Activated CD4-positive, alpha-beta T cell treated with anti-CD3 and anti-CD28 coated beads, Interleukin-2, amount 50 U/mL, for 16 hours (primary cell): ENCODE data around the gene CXCL16.

Source experiments
- DNase-seq: peaks from one replicate; pipeline ENCODE4 v3.0.0-alpha.2; 2020

The CXCL16 gene, protein sequence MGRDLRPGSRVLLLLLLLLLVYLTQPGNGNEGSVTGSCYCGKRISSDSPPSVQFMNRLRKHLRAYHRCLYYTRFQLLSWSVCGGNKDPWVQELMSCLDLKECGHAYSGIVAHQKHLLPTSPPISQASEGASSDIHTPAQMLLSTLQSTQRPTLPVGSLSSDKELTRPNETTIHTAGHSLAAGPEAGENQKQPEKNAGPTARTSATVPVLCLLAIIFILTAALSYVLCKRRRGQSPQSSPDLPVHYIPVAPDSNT

GRCh38 chr17:4739122-4740024, at the start of gene CXCL16, which contains the start of gene ZMYND15:
CXCL16 (minus strand) TSS chr17:4739928; CDS start chr17:4739339, 589 bp downstream.
ZMYND15 (plus strand) TSS chr17:4739833; CDS start chr17:4740549, 716 bp downstream.
- DNase-seq, result peak; percentile 22

GRCh38 chr17:4788807-4789700, 49.3 kb upstream of the CXCL16 start, which contains the start of gene GLTPD2:
GLTPD2 (plus strand) TSS chr17:4788964; CDS start chr17:4789012, 48 bp downstream.
- DNase-seq, result no peak

DNA sequence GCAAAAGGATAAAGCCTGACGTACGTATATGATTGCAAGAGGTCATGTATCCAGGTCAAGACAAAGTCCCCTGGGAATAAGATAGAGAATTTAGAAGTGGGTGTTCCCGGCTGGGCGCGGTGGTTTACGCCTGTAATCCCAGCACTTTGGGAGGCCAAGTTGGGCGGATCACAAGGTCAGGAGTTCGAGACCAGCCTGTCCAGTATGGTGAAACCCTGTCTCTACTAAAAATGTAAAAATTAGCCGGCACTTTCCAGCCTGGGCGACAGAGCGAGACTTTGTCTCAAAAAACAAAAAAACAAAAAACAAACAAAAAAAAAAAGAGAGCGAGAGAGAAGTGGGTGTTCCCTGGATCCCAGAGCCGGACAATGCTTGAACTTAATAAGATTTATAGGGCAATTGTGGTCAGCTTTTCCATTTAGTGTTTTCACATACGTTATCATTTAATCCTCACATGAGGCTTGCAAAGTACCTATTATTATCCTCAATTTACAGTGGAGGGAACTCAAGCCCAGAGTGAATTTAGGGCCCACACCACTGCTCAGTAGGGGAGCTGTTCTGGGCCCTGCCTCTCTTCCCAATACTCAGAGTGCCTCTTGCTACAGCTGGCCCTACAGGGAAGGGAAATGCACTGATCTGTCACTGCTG, 48.6 kb upstream of the CXCL16 start:
- no peak for DNase-seq

DNA sequence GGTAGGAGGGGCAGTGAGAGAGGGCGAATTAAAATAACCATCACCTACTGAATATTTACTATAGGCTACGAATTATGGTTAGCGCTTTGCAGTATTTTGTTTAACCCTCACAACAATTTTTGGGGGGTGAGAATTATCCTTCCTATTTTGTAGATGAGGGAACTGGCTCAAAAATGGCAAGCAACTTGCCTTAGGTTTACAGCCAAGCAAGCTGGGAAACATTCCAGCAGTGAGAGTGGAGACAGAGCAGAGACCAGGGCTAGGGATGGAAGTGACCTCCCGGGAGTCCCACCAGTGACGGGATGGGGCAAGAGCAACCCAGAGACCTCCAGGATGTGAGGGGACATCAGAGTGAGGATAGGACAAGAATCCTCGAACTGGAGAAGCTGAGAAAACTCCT, 46.8 kb upstream of the CXCL16 start:
- DNase-seq, result no peak

DNA sequence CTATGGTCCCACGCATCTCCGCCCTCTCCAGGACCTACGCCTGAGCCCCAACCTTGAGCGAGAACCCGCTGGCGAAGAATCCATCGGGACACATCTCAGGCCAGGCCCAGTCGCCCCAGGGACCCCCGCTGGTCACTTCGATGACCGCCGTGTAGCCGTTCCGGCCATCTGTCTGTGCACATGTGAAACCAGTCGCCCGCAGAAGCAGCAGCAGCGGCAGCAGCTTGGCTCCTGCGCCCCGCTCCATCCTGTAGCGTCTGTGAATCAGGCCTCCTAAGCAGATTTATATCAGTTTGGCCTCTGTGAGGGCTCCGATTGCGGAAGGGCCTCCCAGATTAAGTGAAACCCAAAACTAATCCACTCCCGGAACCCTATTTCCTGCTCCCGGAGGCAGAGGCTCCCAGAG, 46.4 kb upstream of the CXCL16 start, which contains the start of gene VMO1:
Gene VMO1, minus strand, starts transcription at position 259 of the 406 bp plus-strand sequence. Its CDS starts 12 bp downstream, at position 247.
- DNase-seq, result peak; percentile 18

GRCh38 chr17:4785311-4786105, 45.8 kb upstream of the CXCL16 start:
- DNase-seq, result no peak

GRCh38 chr17:4782652-4783051, 42.9 kb upstream of the CXCL16 start:
- DNase-seq, result no peak

GRCh38 chr17:4780325-4780955, 40.7 kb upstream of the CXCL16 start:
- no peak for DNase-seq

DNA sequence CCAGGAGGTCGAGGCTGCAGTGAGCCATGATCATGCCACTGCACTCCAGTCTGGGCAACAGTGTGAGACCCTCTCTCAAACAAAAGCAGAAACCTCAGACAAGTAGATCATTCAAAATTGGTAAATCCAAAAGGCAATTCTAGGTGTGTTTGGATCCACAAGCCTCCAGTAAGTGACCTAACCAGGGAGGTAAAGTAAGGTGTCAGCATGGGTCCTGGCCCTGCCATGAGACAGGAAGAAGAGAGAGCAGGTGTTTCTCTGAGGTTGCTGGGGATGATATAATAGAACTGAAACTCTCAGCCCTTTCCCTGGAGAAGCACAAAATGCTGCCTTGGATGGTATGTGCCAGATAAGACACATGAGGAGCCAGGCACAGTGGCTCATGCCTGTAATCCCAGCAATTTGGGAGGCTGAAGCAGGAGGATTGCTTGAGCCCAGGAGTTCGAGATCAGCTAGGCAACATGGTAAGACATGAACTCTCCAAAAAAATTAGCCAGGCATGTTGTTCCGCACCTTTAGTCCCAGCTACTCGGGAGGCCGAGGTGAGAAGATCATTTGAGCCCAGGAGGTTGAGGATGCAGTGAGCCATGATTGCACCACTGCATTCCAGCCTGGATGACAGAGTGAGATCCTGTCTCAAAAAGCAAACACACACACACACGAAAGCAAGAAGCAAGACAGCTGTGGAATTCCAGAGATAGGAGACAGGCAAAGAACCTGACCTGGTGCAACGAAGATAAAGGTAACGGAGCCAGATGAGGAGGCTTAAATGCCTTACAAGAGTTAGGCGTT, 38.4 kb upstream of the CXCL16 start:
- no peak for DNase-seq

DNA sequence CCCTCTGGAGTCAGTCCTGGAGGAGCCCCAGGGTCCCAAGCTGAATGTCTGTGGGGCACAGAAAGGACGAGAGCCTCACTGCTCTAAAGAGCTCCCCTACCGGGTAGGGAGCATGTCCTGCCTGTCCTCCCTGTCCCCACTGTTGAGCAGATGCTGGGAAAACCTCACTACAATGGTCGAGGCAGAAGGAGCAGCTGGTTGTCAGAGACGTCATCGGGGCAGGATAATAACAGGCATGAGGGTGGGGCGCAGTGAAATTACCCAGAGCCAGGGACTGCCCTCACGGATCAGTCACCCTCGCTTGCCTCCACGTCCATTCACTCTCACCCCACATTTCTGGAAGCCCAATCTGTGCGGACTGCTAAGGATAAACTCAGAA, 32.5 kb upstream of the CXCL16 start:
- DNase-seq, result no peak

DNA sequence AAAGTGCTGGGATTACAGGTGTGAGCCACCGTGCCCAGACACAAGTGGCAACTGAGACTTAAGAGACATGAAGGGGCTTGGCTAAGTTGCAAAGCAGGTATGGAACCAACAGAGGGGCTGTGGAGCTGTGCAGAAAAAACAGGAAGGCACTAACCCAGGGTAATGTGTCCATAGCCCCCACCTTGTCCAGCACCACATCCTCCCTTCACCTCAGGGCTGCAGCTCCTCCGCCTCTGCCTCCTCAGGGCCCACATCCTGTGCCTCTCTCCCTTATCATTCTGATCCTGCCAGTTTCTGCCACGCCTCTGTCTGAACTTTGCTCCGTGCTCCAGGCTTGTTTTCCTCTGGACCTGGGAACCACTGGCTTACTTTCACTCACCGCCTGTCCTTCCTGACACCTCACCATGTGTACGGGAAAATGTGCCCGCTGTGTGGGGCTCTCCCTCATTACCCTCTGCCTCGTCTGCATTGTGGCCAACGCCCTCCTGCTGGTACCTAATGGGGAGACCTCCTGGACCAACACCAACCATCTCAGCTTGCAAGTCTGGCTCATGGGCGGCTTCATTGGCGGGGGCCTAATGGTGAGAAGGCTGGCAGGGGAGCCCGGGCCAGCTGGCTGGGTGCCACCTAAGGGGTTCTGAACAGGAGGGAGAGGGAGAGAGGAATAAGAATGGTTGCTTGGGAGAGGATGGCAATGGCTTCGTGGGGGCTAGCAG, 31.9 kb upstream of the CXCL16 start, which contains the start of gene TM4SF5:
Gene TM4SF5, plus strand, starts transcription at position 368 of the 716 bp plus-strand sequence. Its CDS starts 37 bp downstream, at position 405.
- DNase-seq, result no peak

DNA sequence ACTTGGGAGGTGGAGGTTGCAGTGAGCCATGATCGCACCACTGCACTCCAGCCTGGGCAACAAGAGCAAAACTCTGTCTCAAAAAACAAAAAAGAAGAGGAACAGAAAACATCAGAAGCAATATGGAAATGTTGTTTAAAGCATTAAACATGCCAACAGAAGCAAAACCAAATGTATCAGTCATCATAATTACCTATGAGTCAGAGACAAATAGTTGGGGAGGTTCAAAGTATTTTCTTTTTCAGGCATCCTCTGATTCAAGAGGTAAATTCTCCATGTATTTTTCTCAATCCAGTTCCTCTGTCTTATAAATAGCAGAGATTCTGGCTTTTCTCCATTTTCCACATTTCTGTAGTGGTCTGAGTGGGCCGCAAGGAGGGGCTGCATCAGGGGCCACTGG, 29.9 kb upstream of the CXCL16 start:
- DNase-seq, result no peak

DNA sequence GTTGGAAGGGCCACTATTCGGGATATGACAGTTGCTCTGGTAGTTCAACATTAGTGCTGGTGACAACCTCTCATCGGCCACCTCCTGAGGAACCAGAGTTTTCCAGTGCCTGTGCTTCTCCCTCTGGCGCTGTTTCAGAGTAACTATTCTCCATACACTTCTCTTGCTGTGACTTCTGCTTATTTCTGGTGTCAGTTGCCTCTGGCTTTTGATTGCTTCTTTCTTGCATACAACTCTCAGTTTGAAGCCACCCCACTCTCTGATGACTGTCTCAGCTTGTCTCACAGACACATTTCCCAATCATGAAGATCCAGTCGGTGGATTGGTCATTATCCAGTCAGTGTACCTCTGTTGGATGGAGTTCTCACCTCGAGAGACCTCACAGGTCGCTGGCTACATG, 28.6 kb upstream of the CXCL16 start:
- DNase-seq, result no peak

DNA sequence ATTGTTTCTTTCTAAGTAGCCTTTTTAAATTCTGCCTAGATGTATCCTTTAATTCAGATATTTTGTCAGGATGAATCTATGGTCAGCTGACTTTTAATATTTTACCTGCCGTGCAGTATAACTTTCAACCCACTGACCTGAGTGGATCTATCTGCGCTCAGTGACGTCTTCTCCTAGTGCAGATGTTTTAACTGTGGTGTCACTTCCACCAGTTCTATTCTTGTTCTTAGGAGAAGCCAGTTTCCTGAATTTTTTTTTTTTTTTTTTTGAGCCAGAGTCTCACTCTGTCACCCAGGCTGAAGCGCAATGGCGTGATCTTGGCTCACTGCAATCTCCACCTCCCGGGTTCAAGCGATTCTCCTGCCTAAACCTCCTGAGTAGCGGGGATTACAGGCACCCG, 27.0 kb upstream of the CXCL16 start:
- DNase-seq, result no peak

DNA sequence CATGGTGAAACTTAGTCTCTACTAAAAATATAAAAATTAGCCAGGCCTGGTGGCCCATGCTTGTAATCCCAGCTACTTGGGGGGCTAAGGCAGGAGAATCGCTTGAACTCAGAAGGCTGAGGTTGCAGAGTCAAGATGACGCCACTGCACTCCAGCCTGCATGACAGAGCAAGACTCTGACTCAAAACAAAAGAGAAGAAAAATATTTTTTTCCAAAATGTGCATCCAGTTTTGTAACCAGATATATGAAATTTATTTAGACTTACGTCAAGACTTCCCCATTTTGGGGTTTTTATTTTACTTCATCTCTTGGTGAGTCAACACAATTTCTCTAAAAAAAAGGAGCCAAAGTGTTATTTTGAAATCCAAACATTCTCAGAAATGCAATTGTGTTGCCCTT, 26.5 kb upstream of the CXCL16 start:
- DNase-seq, result no peak

DNA sequence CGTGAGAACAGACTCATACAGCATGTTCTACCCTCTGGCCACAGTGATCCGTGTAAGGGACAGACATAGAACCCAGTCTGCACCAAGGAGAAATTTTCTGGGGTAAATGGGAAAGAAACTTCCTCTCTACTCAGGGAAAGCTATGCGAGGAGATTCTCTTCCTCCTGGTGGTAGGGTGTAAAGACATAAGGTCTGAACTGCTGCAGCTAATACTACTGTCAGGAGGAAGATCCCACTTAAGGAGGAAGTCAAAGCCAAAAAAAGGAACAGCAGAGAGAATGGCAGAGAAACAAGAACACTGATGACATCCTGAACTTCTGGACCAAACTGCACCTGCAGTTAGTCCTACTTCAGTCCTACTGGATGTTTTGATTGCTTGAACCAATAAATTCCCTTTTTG, 24.9 kb upstream of the CXCL16 start:
- no peak for DNase-seq

DNA sequence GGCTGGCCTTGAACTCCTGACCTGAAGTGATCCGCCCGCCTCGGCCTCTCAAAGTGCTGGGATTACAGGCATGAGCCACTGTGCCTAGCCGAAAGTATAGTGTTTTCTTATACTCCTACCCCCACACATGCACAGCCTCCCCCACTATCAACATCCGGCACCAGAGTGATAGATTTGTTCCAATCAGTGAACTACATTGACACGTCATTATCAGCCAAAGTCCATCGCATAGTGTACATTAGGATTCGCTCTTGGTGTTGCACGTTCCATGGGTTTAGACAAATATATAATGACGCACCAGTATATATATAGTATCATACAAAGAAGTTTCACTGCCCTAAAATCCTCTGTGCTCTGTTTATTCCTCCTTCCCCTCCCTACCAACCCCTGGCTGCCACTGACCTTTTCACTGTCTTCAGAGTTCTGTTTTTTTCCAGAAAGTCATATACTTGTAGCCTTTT, 20.1 kb upstream of the CXCL16 start:
- no peak for DNase-seq

DNA sequence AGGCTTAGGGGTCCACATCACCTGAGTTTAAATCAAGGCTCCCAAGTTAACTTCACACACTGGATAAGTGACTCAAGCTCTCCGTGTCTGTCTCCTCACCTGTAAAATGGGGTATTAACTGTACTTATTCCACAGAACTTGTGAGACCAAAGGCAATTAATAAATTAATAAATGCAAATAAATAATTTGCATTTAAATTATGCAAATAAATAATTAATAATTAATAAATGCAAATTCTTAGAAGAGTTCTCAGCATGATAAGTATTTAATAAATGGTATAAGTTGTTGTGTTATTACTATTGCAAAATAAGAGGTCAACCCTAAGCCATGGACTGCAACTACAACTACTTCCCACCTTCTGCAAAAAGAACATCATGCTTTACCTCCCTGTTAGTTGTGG, 13.7 kb upstream of the CXCL16 start:
- DNase-seq, result no peak

- no peak for DNase-seq
Observed at GRCh38 chr17:4751932-4752331, 12.2 kb upstream of the CXCL16 start.
